GM19328 (cell line): ENCODE measurements around the gene CLTB.

ENCODE experiments used
- ATAC-seq: cut with Tn5 transposase; IDR thresholded peaks from one replicate; pipeline ENCODE4 v1.9.1; 2021; ENCODE audit warnings: mild to moderate bottlenecking, moderate library complexity; ENCODE audit not compliant: unreplicated experiment

CLTB gene

DNA sequence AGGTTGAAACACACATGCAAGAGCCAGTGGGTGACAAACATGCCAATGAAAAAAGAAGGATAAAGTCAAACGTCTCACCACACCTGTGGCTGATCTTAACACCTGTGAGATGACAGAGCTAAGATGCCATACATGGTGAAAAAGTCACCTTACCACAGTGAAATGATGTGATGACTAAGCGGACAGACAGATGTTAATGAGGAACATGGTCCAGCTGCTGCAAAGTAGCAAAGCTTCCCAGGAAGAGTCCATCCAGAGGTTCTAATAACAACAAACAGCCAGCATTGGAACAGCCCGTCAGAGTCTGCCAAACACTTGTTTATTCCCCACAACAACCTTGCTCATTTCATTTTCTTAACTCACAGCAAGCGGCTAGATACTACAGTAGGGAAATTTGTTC lies 56.7 kb downstream of the CLTB start:
- ATAC-seq = no peak

DNA sequence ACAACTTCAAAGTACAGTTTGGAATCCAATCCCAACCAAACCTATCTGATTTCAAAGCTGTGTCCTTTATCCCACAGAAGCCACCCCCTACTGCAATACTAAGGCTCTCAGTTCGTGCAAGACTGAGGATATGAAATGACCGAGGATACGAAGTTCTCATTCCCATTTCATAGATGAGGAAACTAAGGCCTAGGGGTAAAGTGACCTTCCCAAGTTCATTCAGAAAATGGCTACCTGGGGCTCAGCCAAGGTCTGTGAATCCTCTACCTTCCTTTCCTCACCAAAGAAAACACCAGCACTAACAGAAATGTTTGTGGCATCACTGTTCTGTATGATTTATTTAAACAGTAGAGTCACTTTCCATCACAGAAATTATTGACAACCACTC lies 60.2 kb downstream of the CLTB start:
- no peak for ATAC-seq

DNA sequence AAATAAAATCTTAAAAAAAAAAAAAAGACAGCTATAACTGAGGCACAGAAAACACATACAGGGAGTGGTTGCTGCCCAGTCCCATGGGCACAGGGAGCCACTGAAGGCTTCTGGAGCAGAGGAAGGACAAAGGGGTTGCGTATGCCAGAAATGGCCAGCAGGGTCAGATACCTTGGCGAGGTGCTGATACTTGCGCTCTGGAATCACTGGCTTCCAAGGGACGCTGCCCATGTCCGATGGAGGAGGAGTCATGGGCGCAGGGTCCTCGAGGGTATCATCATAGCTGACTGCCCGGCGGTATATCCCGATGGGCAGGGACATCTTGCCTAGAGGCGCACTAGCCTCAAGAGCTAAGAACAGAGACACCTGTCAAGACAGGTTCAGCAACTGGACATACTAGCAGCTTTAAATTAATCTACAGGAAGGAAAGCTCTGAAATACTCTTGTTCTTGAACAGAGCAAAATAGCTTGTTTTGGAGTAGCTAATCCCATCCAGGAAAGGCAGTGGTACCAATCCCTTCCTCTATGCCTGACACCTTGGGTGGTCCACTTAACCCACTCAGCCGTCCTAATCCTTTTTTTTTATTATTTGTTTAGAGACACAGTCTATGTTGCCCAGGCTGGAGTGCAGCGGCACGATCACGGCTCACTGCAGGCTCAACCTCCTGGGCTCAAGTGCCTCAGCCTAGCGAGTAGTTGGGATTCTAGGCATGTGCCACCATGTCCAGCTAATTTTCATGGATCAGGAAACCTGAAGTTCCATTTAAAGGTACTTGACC lies 60.8 kb downstream of the CLTB start:
- ATAC-seq = no peak

DNA sequence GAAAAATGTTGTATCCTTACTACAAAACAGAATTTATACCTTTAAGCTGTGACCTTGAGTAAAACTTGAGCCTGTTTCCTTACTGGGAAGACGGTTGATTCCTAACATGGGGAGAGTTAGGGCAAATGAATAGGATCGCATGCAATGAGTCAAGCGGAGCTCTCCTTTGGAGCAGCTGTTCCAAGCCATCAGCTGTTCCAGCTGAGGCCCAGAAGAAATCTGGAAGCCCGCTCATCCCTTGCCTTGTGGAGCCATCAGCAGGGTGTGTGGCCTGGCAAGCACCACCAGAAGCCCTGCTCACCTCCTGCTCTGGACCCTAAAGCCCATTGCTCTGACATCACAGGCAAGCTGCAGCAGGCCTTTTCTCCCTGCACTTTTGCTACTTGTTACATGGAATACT lies 62.8 kb downstream of the CLTB start:
- no peak for ATAC-seq

DNA sequence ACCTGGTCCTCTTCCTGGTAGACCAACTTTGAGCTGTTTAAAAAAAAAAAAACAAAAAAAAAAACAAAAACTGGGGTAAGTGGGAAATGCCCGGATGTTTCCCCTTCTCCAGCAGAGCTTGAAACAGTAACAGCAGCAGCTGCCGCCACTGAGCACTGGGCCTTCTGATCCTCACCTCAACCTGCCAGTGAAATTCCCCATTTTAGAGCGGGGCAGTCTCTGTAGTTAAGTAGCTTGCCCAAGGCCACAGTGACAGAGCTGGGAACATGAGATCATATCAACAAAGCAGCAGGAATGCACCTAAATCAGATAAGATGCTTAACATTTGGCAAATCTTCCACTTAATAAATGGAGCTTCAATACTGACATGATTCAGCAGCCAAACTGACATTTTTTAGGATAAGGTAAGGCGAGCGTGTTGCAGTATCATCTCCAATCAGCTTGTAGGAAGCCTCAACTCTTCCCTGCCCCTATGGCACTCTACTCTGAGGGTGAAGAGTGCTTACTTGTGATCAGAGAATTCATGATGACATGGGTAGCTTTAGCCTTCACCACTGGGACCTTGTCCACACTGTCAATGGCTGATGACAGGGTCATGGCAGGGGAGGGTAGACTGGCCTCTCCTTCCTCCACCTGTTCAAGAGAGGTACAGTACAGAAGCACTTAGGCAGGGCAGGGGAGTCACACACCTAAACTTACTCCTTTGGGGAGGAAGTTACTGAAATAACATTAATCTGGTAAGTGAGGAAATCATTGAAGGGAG lies 64.0 kb downstream of the CLTB start:
- ATAC-seq = no peak

DNA sequence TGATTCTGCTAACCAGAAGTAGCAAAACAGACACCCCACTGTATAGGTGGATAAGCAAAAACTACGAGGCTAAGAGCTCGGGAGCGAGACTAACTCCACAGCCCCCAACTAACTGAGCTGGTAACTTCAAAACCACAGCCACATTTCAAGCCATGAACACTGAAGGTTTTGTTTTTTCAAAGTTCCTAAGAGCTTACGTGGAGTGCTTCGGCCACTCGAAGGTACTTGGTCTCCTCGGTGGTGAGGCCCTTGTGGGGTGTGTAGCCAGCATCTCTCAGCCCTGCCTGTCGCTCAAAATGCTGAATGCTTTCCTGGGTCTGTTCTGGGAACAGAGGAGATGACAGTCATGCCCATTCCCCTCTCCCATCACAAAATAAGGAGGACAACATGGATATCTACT lies 65.9 kb downstream of the CLTB start:
- no peak for ATAC-seq

DNA sequence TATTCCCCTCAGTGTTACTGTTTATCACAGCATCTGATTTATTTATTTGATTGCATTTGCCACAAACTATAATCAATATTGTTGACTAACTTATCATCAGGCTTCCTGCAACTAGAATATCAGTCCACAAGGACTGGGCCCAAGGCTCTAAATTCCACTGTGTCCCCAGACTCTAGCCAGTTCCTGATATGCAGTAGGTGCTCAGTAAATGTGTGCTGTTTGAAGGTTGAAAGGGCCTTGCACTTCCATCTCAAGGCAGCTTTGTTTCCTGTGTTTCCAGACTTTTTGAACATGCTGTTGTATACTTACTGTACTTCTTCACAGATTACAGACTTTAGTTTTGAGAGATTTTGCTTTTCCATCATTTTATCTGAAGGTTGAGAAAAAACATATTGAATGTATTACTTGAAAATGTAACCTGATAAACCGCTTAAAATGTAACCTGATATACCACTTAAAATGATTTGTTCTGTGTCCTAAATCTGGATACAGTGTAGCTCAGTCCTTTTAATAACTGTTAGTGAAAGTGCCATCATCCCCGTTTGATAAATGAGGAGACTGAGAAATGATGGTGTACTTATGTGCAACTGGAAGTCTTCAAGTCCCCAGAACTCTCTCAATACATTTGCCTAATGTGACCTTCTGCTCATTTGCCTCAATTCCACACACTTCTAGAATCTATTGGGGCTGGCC lies 73.4 kb downstream of the CLTB start:
- ATAC-seq = no peak
